ENCODE measurements around the gene TRH. TPM values are rescaled to one million over a fixed set of nuclear protein-coding genes. Genes with fewer than 3 reads are reported as not detected.

Gene TRH
- polyA plus RNA-seq, 1 donor from 2014 or later = 2.6 TPM

DNA sequence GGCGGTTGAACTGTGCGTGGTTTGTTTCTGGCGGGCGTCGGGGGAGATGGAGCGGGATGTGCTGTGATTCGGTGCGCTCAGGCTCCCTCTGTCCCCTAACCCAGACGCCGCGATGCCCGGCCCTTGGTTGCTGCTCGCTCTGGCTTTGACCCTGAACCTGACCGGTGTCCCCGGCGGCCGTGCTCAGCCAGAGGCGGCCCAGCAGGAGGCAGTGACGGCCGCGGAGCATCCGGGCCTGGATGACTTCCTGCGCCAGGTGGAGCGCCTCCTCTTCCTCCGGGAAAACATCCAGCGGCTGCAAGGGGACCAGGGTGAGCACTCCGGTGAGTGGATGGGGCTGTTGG is 1.2 kb downstream of the TRH start:
- Histone ChIP-seq H3K79me2 (replicated peaks; ENCODE audit: insufficient read depth, low read length) (no peaks in the 10 kb centered on the region), H3K9me3 (ENCODE audit: low read length) (no peaks in the 10 kb centered on the region), H3K36me3 (ENCODE audit: insufficient read depth, low read length) (no peaks in the 10 kb centered on the region), H3K27ac (ENCODE audit: low read length) (no peak overlapping the region), H4K20me1 (ENCODE audit: insufficient read depth) (no peaks in the 10 kb centered on the region), H3K4me2 (ENCODE audit: low read length) (no peak overlapping the region), H3K9me2 (ENCODE audit: insufficient read depth, low read length) (no peaks in the 10 kb centered on the region), H3K4me3 (ENCODE audit: low read length) (peak overlapping the region; percentile 55), H3K9ac (ENCODE audit: low read length) (no peak overlapping the region), H2AFZ (ENCODE audit: low read depth, low read length) (no peak overlapping the region), H3F3A (ENCODE audit: insufficient read depth, low read length, poor library complexity, severe bottlenecking) (no peaks in the 10 kb centered on the region), H3K27me3 (ENCODE audit: insufficient read depth, low read depth, low read length) (peaks cover 50% of the 10 kb centered on the region)
- TF ChIP-seq MXI1 (conservative IDR thresholded peaks at IDR 0.05; ENCODE audit: poor library complexity, severe bottlenecking) (no peak), EP300 (conservative IDR thresholded peaks at IDR 0.05; ENCODE audit: poor library complexity, severe bottlenecking) (no peak), SMC3 (conservative IDR thresholded peaks at IDR 0.05; ENCODE audit: poor library complexity) (no peak), POLR2AphosphoS5 (IDR thresholded peaks at IDR 0.05) (no peak)
- TF ChIP-seq, protein P1, sequence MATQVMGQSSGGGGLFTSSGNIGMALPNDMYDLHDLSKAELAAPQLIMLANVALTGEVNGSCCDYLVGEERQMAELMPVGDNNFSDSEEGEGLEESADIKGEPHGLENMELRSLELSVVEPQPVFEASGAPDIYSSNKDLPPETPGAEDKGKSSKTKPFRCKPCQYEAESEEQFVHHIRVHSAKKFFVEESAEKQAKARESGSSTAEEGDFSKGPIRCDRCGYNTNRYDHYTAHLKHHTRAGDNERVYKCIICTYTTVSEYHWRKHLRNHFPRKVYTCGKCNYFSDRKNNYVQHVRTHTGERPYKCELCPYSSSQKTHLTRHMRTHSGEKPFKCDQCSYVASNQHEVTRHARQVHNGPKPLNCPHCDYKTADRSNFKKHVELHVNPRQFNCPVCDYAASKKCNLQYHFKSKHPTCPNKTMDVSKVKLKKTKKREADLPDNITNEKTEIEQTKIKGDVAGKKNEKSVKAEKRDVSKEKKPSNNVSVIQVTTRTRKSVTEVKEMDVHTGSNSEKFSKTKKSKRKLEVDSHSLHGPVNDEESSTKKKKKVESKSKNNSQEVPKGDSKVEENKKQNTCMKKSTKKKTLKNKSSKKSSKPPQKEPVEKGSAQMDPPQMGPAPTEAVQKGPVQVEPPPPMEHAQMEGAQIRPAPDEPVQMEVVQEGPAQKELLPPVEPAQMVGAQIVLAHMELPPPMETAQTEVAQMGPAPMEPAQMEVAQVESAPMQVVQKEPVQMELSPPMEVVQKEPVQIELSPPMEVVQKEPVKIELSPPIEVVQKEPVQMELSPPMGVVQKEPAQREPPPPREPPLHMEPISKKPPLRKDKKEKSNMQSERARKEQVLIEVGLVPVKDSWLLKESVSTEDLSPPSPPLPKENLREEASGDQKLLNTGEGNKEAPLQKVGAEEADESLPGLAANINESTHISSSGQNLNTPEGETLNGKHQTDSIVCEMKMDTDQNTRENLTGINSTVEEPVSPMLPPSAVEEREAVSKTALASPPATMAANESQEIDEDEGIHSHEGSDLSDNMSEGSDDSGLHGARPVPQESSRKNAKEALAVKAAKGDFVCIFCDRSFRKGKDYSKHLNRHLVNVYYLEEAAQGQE (IDR thresholded peaks at IDR 0.05; ENCODE audit: borderline replicate concordance) = no peak
- TF ChIP-seq, protein P2, sequence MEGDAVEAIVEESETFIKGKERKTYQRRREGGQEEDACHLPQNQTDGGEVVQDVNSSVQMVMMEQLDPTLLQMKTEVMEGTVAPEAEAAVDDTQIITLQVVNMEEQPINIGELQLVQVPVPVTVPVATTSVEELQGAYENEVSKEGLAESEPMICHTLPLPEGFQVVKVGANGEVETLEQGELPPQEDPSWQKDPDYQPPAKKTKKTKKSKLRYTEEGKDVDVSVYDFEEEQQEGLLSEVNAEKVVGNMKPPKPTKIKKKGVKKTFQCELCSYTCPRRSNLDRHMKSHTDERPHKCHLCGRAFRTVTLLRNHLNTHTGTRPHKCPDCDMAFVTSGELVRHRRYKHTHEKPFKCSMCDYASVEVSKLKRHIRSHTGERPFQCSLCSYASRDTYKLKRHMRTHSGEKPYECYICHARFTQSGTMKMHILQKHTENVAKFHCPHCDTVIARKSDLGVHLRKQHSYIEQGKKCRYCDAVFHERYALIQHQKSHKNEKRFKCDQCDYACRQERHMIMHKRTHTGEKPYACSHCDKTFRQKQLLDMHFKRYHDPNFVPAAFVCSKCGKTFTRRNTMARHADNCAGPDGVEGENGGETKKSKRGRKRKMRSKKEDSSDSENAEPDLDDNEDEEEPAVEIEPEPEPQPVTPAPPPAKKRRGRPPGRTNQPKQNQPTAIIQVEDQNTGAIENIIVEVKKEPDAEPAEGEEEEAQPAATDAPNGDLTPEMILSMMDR (IDR thresholded peaks at IDR 0.05; ENCODE audit: poor library complexity, severe bottlenecking) = peak; percentile 13

DNA sequence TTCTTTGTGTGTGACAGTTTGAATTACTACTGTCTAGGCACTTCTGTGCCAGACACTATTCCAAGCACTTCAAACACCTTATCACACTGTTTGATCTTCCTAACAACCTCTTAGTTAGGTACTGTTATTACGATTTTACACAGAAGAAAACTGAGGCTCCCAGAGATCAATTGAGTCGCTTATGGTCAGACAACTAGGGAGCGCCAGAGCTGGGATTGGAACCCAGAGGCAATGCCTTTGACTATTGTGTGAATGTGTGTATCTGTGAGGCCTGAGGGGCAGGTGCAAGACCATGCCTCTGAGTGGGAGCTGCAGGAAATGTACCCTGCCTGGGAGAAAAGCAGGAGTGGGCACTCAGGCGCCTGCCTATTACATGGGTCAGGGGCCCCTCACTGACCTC is 1.8 kb downstream of the TRH start:
- Histone ChIP-seq H3K4me2 (ENCODE audit: low read length) (no peak overlapping the region), H3K27ac (ENCODE audit: low read length) (no peak overlapping the region), H3K27me3 (ENCODE audit: insufficient read depth, low read depth, low read length) (peaks cover 50% of the 10 kb centered on the region), H3F3A (ENCODE audit: insufficient read depth, low read length, poor library complexity, severe bottlenecking) (no peaks in the 10 kb centered on the region), H3K79me2 (replicated peaks; ENCODE audit: insufficient read depth, low read length) (no peaks in the 10 kb centered on the region), H2AFZ (ENCODE audit: low read depth, low read length) (no peak overlapping the region), H4K20me1 (ENCODE audit: insufficient read depth) (no peaks in the 10 kb centered on the region), H3K9ac (ENCODE audit: low read length) (no peak overlapping the region), H3K9me3 (ENCODE audit: low read length) (no peaks in the 10 kb centered on the region), H3K4me3 (ENCODE audit: low read length) (no peak overlapping the region), H3K36me3 (ENCODE audit: insufficient read depth, low read length) (no peaks in the 10 kb centered on the region), H3K9me2 (ENCODE audit: insufficient read depth, low read length) (no peaks in the 10 kb centered on the region)
- TF ChIP-seq EP300 (conservative IDR thresholded peaks at IDR 0.05; ENCODE audit: poor library complexity, severe bottlenecking) (no peak), MXI1 (conservative IDR thresholded peaks at IDR 0.05; ENCODE audit: poor library complexity, severe bottlenecking) (no peak), SMC3 (conservative IDR thresholded peaks at IDR 0.05; ENCODE audit: poor library complexity) (no peak), RAD21 (conservative IDR thresholded peaks at IDR 0.05) (no peak), TAF1 (IDR thresholded peaks at IDR 0.05; ENCODE audit: low read depth) (no peak), POLR2AphosphoS5 (IDR thresholded peaks at IDR 0.05) (no peak), EZH2 (IDR thresholded peaks at IDR 0.05; ENCODE audit: borderline replicate concordance, insufficient read depth, low read length, poor library complexity, severe bottlenecking) (no peak)
- TF ChIP-seq, protein P1 (IDR thresholded peaks at IDR 0.05; ENCODE audit: borderline replicate concordance) = no peak
- TF ChIP-seq, protein P2 (IDR thresholded peaks at IDR 0.05; ENCODE audit: poor library complexity, severe bottlenecking) = no peak
